ENCODE data around the gene CARHSP1. TPM values are rescaled to one million over a fixed set of nuclear protein-coding genes. Genes with fewer than 3 reads are reported as not detected.
"Not testable (repeated sequence)": the region's sequence is repeated elsewhere in the genome, so short reads cannot be mapped to it uniquely, and the experiment has no call there.

Gene CARHSP1
- total RNA-seq, 1 donor from 2014 or later, result 141 TPM

DNA sequence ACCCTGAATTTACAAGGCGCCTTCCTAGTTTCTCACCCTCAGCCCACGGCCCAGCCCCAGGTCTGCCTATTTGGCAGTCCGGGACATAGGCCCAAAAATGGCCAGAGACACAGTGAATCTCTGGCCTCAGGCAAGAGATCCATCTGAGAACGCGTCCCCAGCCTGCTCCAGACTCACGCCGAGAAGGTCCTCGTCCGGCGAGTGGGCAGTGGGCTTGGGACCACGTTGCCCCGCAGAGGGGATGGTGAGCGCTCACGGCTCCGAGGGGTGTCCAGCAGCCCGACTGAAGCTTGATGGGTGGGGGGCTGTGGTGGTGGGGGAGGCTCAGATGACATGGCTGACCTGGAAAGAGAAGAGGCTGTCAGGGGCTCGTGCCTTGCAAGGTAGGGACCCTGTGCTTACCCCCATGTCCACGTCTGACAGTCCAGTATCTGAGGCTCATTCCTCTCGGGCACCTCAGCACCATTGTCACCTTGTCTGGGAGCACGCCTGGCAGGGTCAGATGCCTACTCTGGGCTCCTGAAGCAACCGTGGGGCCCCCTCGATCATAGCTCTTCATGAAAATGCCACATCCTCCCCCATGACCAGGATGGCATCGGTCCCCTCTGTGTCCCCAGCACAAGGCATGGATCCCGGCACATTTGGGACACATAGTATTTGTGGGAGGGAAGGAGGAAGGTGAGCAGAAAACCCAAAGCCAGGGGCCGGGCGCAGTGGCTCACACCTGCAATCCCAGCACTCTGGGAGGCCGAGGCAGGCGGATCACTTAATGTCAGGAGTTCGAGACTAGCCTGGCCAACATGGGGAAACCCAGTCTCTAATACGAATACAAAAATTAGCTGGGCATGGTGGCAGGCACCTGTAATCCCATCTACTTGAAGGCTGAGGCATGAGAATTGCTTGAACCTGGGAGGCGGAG lies 9.6 kb downstream of the CARHSP1 start:
- FAIRE-seq (no peak), DNase-seq (ENCODE audit: low spot score in 2 of 2) (no peak)

- no peak for FAIRE-seq
- DNase-seq (ENCODE audit: low spot score in 2 of 2), result no peak
These were observed 12.8 kb downstream of the CARHSP1 start for GRCh38 chr16:8855972-8856371.

DNA sequence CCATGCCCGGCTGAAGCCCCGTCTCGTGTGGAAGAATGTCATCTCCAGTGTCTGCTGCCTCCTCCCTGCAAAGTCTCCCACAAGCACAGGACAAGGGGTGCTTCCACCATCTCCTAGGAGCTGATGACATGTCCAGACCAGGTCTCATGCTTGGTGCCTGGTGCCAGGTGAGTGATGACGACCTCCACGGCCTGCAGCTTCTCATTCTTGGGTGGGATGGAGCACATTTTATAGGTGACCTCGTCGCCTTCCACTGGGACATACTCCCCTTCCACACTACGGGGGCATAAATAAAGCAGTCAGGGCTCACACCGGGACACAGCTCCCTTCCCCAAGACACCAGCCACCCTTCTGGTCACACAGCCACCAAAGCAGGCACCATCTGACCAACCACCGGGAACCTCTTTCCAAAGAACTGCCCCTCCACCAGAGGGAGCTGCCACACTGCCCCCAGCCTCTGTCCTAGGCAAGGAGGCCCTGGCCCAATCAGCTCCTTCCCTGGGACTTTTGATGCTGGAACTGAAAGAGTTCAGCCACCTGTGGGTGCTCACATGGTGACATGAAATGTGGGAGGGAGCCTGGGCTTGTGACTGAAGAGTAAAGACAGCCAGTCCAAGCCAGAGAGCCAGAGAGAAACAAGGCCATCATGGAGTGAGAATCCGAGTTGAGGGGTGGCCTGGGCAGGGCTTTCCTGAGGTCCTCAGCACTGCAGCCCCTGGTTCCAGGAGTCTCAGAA lies 13.6 kb downstream of the CARHSP1 start:
- FAIRE-seq (no peak), DNase-seq (ENCODE audit: low spot score in 2 of 2) (no peak)

GRCh38 chr16:8854298-8854948 lies 14.4 kb downstream of the CARHSP1 start:
- DNase-seq (ENCODE audit: low spot score in 2 of 2) (no peak), FAIRE-seq (no peak)

DNA sequence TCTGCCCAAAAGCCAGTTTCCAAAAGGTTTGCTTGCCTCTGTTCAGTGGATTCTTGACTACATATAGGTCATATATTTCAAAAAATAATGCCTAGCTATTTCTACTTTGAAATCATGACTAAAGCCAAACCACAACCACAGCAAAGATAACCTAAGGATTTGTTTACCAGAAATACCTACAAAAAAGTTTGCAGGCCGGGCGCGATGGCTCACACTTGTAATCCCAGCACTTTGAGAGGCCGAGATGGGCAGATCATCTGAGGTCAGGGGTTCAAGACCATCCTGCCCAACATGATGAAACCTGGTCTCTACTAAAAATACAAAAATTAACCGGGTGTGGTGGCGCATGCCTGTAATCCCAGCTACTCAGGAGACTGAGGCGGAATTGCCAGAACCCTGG lies 15.2 kb downstream of the CARHSP1 start:
- DNase-seq (ENCODE audit: low spot score in 2 of 2), result no peak
- FAIRE-seq, result no peak

DNA sequence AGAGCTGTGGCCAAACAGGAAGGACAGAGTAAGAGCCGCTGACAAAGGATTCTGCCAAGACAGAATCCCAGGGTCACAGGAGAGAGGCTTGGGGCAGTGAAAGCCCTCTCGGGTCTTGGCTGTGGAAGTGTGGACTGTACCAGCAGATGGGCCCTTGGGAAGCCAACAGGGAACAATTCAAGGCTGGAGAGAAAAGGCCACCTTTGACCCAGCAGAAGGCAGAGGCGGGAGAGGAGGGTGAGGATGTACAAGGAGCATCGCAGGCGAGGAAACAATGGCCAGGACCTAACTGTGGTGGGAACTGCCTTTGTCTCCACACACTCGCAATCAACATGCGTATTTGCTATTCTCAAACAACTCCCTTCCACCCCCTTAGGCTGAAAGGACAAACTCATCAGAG lies 15.7 kb downstream of the CARHSP1 start:
- FAIRE-seq (no peak), DNase-seq (ENCODE audit: low spot score in 2 of 2) (no peak)

DNA sequence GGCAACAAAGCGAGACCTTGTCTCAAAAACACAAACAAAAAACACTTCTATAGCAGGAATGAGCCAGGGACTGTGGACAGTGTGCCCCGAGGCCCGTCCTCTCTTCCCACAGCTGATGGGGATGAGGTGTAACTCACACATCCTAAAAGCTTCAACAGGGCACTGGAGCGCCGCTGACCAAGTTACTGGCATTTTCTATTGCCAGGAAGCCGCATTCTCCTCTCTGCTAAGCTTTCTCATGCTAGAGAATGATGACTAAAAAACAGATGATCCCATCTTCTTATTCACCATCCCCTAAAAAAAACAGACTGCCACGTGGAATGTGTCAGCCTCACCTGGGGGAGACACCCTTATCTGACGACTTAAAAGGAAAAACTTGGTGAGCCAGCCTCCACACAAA lies 16.3 kb downstream of the CARHSP1 start:
- FAIRE-seq, result no peak

DNA sequence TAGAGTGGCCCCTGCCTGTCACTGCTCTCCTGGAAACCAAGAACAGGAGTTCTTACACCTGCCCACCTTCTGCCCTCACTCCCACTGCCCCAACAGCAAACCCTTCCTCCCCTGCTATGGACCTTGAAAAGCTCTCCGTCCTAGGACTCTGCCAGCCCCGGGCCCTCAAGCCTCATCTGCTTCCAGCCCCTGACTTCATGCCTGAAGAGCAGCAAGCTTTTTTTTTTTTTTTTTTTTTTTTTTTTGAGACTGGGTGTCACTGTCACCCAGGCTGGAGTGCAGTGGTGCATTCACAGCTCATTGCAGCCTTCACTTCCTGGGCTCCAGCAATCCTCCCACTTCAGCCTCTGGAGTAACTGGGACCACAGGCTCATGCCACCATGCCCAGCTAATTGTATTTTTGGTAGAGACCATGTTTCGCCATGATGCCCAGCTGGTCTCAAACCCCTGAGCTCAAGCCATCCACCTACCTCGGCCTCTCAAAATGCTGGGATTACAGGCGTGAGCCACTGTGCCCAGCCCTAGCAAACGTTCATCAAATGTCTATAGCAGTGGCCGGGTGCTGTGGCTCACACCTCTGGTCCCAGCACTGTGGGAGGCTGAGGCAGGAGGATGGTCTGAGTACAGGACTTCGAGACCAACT lies 16.9 kb downstream of the CARHSP1 start:
- no peak for FAIRE-seq
- no peak for DNase-seq (ENCODE audit: low spot score in 2 of 2)

More for the DNA sequence above, 16.3 kb downstream of the CARHSP1 start:
- no peak for DNase-seq (ENCODE audit: low spot score in 2 of 2)

DNA sequence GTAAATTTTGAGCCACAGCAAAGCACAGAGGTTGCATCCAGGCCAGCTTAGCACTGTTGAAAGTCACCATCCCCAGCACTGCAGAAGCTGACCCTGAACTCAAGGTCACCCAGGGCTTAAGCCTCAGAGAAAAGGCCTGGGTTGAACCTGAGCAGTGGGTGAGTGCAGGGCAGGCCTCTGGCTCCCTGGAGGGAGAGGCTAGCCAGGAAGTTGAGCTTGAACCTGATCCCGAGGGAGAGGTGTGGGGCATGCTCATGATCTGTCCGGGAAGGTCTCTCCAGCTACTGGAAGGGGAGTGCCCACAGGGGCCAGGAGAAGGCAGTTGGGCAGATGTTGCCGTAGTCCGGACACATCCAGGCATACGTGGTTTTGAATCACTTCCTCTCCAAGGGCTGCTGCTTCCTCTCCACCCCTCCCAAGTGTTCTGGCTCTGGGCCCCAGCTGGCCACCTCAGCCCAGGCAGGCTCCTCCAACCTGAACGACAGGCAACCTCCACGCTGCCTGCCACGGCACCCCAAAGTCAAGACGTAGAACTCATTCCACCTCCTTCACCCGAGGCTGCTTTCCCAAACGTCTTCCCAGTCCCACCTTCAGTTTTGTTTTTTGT lies 18.4 kb downstream of the CARHSP1 start:
- no peak for DNase-seq (ENCODE audit: low spot score in 2 of 2)

GRCh38 chr16:8849411-8850011 lies 19.3 kb downstream of the CARHSP1 start:
- no peak for DNase-seq (ENCODE audit: low spot score in 2 of 2)
- FAIRE-seq, result no peak

More for the DNA sequence above, 18.4 kb downstream of the CARHSP1 start:
- no peak for FAIRE-seq

DNA sequence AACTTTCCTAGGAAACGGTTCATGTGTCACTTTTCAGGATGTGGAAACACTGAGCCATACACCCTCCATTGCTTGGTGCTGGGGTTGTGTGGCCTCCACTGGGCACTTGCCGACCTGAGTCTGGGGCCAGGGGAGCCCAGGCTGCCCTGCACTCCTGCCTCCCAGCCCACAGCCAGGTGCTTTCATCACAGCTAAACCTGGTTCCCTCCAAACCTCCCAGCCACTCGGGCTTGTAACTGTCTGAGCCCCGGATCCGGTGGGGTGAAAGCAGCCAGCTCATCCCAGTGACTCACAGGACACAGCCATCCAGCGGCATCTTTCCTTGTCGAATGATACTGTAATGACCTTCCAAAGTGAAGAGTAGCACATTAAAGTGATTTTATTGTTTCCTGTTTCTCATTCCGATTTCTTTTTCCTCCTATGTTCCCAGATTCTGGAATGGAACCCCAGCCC lies 19.8 kb downstream of the CARHSP1 start:
- FAIRE-seq, result no peak
- no peak for DNase-seq (ENCODE audit: low spot score in 2 of 2)

- DNase-seq (ENCODE audit: low spot score in 2 of 2) (no peak), FAIRE-seq (no peak)
These were observed 20.4 kb downstream of the CARHSP1 start for GRCh38 chr16:8848231-8848938.

DNA sequence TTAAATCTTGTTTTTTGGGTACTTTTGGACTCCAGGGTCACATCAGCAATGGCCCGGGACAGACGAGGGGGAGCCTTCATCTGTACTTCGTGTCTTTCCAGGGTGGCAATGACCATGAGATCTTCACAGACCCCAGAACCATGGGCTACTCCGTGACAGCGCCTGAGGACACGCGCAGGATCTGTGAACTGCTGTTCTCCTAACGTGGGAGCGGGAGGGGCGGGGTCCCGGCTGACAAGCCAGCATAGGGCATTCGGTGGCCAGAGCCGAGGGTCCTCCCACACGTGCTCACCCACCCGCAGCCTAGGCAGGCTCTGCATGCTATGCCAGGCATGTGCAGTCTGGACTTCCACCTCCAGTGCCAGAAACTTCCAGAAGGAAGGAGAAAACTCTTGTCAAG lies 21.2 kb downstream of the CARHSP1 start:
- FAIRE-seq, result no peak
- DNase-seq (ENCODE audit: low spot score in 2 of 2), result no peak

GRCh38 chr16:8847145-8847544 lies 21.7 kb downstream of the CARHSP1 start:
- DNase-seq (ENCODE audit: low spot score in 2 of 2) (no peak), FAIRE-seq (no peak)

GRCh38 chr16:8846401-8846932 lies 22.3 kb downstream of the CARHSP1 start:
- no peak for FAIRE-seq

DNA sequence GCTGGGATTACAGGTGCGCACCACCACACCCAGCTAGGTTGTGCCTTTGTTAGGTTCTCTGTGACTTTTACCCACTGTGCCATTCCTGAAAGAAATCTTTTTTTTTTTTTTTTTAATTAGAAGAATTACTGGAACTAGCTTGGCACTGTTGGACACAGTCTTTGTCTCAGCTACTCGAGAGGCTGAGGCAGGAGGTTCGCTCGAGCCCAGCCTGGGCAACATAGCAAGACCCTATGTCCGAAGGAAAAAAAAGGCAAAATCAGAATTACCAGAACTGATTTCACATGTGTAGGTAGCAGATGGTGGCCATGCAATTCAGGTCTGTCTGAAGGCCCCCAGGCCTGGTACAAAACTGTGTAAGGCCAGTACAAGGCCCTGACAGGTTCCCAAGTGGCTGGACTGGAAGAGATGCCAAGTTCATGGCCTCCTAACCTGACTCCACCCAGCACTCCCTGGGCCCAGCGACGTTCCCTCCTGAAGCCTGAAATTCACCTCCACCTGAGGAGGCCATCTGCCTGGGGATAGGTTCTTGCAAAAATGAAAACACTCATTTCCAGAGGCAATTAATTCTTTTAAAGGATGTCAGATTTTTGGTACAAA lies 23.0 kb downstream of the CARHSP1 start:
- DNase-seq (ENCODE audit: low spot score in 2 of 2) (no peak), FAIRE-seq (no peak)

More at GRCh38 chr16:8846401-8846932, 22.3 kb downstream of the CARHSP1 start:
- no peak for DNase-seq (ENCODE audit: low spot score in 2 of 2)

- FAIRE-seq; DNase-seq (ENCODE audit: low spot score in 2 of 2): not testable (repeated sequence)
These were observed 25.5 kb downstream of the CARHSP1 start for GRCh38 chr16:8843296-8843695.

- not testable (repeated sequence) for FAIRE-seq; DNase-seq (ENCODE audit: low spot score in 2 of 2)
These were observed 26.8 kb downstream of the CARHSP1 start for GRCh38 chr16:8842016-8842415.

Measured in frontal cortex (tissue), 4 donors.